Activated CD8-positive, alpha-beta memory T cell treated with anti-CD3 and anti-CD28 coated beads for 4 hours (primary cell): ENCODE measurements around the gene THSD4.

ENCODE experiments used
- DNase-seq, 2 donors: peaks; one replicate each; pipeline ENCODE4 v3.0.0-alpha.2; 2020; ENCODE audit warnings: low read depth in 2 of 2

Gene THSD4

DNA sequence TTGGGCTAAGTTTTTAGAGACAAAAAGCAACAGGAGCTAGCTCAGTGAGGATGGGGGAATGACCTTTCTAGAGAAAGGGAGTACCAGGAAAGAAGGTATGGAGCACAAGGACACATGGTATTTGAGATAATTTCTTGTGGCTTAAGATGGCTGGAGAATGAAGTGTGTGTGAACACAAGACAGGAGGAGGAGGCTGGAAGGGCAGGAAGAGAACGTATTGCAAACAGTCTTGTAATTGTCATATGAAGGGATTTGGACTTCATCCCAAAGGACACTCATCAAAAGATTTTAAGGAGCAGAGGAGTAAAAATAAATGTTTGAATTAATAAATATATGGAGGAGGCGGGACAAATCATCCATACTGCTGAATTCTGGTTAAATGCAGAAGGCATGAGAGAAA, 426.5 kb downstream of the THSD4 start:
- DNase-seq, result no peak

DNA sequence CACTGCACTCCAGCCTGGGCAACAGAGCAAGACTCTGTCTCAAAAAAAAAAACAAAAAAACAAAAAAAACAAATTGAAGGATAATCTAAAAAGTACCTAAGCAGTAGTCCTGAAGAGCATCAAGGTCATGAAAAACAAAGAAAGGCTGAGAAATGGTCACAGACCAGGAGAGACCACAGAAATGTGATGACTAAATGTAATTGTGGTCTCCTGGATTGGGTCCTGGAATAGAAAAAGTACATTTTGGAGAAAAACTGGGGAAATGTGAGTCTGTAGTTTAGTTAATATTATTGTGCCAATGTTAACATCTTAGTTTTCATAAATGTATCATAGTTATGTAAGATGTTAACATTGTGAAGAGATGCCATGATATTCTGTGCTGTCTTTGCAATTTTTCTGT, 427.6 kb downstream of the THSD4 start:
- DNase-seq, result no peak

GRCh38 chr15:71543413-71543812, 428.1 kb downstream of the THSD4 start:
- DNase-seq, result no peak

DNA sequence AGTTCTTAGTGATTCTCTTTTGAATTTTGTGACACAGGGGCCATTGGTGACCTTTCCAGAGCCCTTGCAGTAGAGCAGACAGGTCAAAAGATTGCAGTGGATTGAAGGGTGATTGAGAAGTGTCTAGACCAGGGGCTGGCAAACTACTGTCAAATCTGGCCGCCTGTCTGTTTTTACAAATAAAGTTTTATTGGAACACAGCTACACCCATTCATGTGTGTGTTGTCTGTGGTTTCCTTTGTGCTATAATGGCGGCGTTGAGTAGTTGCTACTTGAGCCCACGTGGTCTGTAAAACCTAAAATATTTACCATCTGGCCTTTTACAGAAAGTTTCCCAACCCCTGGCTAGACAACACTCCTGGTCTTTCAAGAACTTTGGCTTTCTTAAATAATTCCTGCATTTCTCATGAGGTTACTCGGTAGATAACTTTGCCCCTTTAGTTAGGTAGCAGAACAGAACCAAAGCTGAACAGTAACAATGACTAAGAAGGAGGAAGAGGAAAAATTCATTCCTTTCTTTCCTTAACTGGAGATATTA, 430.0 kb downstream of the THSD4 start:
- no peak for DNase-seq

DNA sequence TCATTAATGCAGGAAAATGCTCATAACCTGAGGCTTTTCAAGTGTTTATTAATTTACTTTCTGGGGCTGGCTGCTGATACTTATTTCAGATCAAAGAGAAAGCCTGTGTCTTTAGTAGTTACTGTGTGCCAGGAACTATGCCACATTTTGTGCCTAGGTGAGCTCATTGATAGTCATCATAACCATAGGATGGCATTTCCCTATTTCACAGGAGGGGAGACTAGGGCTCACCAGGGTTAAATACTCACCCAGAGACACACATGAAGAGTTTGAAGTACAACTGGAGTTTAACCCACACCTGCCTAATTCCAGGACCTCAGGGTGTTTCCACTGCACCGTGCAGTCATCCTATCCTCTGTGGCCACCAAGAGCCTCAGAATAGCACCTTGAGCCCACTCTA, 430.7 kb downstream of the THSD4 start:
- DNase-seq, result no peak

DNA sequence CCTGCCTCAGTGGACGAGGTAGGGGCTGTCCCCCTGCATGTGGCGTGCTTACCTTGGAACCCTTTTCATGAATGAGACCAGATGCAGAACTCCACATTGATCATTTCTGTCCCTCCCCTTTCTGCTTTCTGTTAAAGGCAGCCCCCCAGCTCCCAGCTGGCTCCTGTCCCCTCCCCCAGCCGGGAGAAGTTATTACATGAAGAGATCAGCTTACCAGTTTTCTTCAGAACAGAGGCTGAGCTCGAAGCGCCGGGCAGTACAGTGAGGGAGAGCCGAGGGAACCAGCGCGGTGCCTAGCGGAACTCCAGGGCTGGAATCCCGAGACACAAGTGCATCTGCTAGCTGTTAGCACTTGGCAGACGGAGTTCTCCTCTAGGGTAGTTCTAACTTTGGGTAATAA, 431.7 kb downstream of the THSD4 start:
- no peak for DNase-seq

DNA sequence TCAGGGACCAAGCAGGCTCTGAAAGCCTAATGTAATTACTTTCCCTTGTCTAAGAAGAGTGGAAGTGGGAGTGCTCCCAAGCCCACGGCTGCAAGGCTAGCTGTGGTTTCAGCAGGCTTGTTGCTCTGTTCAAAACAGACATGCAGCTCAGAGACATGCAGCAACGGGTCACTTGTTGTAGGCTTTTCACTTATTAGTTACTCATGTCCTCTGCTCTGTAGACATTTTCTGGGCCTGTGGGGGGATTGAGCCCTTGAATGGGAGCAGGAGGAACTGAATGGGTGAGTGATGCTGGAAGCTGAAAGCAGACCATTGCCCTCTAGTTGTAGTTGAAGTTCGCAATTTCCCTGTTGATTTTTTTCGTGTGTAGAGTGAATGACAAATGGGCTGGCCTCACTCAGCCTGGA, 433.1 kb downstream of the THSD4 start:
- no peak for DNase-seq

DNA sequence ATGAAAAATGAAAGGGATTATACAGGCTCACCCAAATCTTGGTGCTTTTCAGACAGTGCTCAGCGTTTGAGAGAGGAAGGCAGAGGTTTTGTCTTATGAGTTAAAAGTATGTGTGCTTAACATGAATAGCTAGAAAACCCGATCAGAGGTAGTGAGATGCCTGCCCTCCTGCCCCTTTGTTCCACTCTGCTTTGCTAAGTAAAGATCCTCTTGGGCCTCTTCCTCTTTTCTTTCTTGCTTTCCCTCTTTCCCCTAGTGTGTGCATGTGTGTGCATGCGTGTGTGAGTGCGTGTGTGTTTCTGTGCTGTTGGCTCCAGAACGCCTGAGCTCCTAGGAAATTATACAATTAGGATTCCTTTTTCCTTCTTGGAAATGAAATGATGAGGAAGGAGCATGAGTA, 433.8 kb downstream of the THSD4 start:
- DNase-seq, result no peak

DNA sequence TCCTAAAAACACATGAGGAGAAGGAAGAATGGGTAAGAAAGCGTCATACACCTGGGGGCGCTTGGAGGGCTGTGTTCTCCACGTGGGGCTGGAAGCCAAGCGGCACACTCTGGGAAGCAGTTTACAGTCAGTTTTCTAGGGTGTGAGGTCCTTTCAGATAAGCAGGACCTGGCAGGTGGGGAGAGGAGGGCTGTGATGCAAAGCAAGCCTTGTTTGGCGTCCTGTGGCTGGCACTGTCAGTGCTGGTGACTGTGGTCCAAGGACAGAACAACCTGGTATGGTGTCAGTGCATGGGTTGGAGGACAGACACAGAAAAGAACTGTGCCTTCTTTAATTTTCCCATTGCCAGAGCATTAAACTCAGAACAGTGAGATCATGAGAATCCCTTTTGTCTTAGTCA, 434.4 kb downstream of the THSD4 start:
- no peak for DNase-seq

GRCh38 chr15:71551566-71551965, 436.3 kb downstream of the THSD4 start:
- DNase-seq, result no peak

- no peak for DNase-seq
These were observed 443.8 kb downstream of the THSD4 start for GRCh38 chr15:71559098-71559497.

DNA sequence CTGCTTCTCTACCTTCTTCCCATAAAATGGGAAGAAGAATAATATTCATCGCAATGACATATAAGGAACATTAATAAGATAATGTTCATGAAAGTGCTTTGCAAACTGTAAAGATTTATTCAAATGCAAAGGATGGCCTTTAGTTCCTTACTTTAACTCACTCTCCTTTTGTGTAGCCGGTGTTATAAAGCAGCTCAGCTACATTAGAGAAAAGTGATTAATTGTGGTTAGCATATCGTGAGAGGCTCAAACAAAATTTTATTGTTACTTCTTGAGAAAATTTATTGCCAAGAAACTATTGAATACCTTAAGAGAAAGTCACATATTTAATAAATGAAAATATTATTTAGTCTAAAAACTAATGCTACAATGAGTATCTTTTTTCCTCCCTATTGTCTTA, 444.3 kb downstream of the THSD4 start:
- DNase-seq, result no peak

GRCh38 chr15:71562251-71562650, 447.0 kb downstream of the THSD4 start:
- no peak for DNase-seq

- DNase-seq, result no peak
These were observed 448.9 kb downstream of the THSD4 start for GRCh38 chr15:71564217-71564616.

DNA sequence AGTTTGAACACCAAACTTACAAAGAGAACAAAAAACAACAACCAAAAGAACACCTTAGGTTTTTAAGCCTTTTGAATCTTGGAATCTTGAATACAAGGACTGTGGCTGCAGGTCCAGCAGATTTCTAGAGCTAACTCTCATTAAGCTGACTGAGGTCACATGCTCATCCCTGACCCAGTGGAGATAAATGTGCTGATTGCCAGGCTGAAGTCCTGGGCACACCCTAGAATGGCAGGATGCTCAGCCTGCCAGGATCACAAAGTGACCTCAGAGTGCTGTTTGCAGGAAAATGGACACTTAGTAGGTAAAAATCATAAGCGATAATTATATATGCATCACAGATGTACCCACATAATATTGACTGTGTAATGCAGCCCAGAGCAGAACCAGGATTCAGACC, 449.7 kb downstream of the THSD4 start:
- DNase-seq, result no peak

DNA sequence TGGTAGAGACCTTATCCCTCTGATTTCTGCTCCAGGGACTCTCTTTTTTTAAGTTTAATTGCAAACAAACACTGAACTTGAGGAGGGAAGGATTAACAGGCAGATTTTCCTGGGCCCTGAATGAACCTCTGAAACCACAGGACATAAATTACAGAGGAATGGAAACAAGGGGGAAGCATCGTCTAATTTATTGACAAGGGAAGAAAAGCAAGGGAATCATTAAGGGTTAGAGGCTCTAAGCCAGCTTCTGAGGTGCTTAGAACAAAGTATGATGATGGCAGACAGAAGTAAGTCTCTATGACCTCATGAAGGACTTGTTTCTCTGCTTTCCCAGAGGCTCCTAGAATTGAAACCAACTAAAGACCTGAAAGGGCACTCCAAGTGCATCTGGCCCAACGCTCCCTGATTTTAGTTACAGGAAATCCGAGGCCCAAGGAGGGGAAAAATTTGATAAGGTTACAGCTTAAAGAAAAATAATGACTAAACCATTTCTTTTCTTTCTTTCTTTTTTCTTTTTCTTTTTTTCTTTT, 450.4 kb downstream of the THSD4 start:
- DNase-seq, result no peak

DNA sequence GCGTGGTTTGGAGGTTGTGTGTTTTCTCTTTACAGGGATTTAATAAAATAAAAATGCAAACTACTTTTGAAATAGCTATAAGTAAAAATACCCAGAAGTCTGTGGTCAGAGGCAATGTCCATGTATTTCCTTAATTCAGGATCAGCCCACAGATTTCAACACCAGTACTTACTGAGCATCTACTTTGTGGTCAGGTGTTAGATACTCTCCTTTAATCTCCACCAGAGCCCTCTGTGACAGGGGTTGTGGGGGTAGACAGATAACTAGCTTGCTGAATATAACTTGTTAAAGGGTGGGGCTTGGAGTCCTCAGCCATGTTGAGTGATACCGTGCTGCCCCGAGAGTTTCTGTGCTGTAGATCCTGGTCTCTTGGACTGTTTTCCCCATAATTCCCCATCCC, 451.0 kb downstream of the THSD4 start:
- no peak for DNase-seq

DNA sequence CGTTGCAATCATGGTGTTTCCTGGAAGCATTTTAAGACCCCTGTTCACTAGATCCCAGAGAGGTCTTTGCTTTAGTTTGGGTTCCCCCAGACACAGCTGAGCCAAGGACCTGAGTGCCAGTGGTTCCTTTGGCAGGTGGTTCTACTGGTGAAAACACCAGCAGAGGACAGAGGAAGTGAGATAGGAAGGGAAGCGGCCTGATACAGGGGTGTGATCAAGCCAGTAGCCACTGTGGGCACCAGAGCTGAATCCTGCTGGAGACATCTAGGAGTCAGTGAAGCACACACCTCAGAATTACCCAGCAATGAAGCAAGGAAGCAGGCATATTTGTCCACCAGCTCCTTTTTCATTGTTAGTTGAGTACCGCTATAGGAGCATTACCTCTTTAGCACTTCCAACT, 451.9 kb downstream of the THSD4 start:
- DNase-seq, result no peak

- no peak for DNase-seq
These were observed 453.0 kb downstream of the THSD4 start for GRCh38 chr15:71568227-71568626.

GRCh38 chr15:71570736-71571135, 455.5 kb downstream of the THSD4 start:
- DNase-seq, result no peak

DNA sequence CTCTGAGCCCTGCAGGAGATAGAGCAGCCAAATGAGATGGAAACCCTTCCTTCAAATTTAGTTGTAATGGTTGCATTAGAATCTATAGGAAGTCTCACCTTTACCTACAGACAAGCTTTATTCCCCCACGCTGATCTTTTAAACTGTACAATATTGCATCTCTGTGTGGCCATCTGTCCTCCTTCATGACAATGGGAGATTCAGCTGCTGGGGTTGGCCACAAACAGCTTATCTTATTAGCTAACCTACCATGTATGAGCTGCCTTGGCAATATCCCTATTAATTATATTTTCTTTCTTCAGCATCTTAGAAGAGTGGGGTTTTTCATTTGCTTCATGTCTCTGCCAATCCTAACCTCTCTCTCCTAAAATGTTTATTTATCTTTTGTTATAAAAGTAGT, 456.4 kb downstream of the THSD4 start:
- no peak for DNase-seq

GRCh38 chr15:71572452-71573053, 457.3 kb downstream of the THSD4 start:
- no peak for DNase-seq

- DNase-seq, result no peak
These were observed 458.3 kb downstream of the THSD4 start for GRCh38 chr15:71573599-71573998.

DNA sequence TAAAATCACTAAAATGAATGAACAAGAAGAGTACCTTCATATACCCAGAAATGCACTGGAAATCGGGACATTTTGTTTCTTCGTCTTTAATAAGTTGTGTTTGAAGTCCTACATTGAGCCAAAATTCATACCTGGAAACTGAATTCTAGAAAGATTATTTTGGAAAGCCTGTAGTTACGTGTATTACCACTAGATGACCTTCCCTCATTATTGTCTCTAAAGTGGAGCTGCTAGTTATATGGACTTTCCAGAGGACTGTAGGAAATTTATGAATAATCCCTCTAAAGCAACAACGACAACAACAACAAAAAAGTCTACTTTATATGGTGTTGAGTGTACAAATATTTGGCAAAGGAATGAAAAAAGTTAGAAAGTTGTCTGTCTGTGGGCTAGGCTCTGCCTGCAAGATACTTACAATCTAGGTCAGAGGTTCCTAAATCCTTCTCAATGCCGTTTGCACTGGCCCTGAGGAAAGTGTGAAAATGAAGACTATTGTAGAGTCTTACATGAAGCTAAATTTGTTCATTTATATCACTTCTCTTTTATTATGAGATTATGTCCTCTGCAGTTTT, 460.3 kb downstream of the THSD4 start:
- no peak for DNase-seq
